GM18498 (cell line): Measurements from ENCODE around the gene MT1E.
"Not testable (repeated sequence)": the region's sequence is repeated elsewhere in the genome, so short reads cannot be mapped to it uniquely, and the experiment has no call there.

Experiments used
- ATAC-seq: cut with Tn5 transposase; IDR thresholded peaks from one replicate; pipeline ENCODE4 v1.9.1; 2021; ENCODE audit warnings: mild to moderate bottlenecking, moderate library complexity; ENCODE audit not compliant: unreplicated experiment

MT1E gene

DNA sequence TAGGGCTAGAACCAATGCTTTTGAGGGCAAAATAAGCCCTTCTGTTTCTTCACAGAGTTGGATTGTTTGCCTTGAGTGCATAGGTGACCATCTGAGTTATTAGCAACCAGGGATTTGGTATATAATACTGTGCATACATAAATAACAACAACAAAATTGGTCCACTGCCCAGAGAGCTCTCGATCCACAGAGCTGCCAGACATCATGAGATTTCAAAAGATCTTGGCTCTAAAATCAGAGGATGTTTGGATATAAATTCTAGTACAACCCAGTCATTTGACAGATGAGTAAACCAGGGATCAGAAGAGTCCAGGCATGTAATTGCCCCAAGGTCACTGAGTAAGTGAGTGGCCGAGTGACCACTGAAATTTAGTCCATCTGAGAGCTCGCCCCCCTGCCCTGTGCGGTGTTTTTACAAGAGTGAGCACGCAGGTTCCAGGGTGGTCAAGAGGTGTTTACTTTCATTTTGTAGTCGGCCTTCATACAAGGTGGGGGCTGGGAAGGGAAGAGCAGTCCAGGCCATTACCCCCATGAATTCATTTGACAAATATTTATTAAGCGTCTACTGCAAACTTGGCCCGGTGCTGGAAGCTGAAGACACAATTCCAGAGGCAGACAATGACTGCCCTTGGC, 19.0 kb upstream of the MT1E start:
- ATAC-seq, result no peak

- no peak for ATAC-seq
These were observed 18.4 kb upstream of the MT1E start for GRCh38 chr16:56607109-56607618.

GRCh38 chr16:56607675-56608042, 17.9 kb upstream of the MT1E start:
- ATAC-seq, result no peak

DNA sequence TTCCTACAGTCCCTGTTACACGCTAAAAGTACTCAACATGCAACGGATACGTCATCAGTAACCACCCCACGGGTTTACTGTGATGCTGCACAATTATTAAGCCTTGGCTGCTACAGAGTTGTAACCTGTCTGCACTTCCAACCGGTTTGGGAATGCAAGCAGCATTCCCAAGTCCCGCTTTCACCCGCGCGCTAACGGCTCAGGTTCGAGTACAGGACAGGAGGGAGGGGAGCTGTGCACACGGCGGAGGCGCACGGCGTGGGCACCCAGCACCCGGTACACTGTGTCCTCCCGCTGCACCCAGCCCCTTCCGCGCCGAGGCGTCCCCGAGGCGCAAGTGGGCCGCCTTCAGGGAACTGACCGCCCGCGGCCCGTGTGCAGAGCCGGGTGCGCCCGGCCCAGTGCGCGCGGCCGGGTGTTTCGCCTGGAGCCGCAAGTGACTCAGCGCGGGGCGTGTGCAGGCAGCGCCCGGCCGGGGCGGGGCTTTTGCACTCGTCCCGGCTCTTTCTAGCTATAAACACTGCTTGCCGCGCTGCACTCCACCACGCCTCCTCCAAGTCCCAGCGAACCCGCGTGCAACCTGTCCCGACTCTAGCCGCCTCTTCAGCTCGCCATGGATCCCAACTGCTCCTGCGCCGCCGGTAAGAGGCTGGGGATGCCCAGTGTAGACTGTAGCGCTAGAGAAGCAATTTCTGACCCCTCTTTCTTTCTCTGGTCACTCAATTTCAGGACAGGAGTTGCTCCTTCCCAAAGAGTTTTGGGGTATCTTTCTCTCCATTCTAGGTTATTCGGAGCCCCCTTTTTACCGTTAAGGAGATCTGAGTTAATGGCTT, 17.3 kb upstream of the MT1E start, which contains the start of gene MT2A:
Gene MT2A, plus strand, starts transcription at position 542 of the 833 bp plus-strand sequence. Its CDS starts 72 bp downstream, at position 614.
- ATAC-seq, result peak; percentile 89

GRCh38 chr16:56608876-56609462, 16.6 kb upstream of the MT1E start:
- ATAC-seq, result no peak

DNA sequence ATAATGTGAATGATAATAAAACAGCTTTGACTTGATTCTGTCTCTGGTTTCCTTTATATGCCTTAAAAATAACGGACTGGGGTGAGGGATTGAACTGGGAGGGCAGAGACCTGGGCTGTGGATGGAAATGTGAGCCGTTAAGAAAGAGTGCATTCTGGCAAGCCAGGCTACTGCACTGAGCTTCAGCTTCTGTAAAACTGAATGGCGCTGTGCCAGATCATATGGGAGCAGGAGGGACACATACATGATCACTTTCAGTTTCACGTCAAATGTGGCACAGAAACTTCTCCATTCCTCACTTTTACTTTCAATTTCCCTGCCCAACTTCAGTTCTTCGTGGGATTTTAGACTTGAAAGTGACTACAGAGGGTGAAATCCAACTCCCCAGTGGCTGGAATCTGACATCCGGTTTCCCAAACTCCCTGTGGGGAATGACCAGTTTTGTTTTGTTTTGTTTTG, 16.1 kb upstream of the MT1E start:
- peak; percentile 45 for ATAC-seq

DNA sequence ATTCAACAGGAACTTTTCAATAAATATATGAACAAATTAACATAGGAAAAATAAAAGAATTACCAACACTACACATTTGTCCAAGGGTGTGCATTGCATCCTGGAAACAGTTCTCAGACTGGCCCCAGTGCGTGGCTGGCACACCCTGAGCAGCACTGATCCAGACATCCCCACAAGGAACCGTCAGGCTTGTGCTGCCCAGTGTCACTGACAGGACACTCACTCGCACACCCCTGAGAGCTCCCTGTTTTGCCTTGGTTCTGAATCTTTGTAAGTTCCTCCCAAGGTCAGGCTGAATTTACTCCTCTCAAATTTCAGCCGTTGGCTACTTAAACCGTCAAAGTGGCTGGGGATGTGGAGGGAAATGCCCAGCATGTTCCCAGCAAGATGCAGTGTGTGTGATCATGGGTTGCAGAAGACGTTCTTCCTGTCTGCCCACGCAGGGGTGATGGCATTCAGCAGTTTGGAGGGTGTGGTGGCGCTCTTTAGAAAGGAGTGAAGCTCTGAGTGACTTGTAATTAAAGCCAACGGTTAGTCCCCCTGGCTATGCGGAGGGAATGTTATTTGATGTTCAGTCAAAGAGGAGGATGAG, 15.5 kb upstream of the MT1E start:
- no peak for ATAC-seq

- no peak for ATAC-seq
These were observed 14.9 kb upstream of the MT1E start for GRCh38 chr16:56610609-56611111.

- no peak for ATAC-seq
These were observed 14.2 kb upstream of the MT1E start for GRCh38 chr16:56611281-56611833.

DNA sequence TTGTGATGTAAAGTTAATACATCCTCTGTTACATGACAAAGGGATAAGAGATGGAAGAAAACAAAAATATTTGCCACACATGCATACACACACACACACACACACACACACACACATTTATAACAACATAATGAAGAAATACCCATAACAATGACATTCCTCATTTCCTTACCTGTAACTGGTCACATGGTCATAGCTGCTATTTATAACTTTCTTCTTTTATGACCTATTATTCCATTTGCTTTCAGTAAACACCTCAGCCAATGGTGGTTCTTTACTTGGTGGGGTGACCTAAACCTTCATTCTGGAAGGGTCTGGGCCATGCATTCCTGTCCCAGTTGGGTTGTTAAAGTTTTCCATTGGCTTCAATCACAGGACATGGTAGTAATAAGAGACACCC, 11.9 kb upstream of the MT1E start:
- ATAC-seq, result no peak

DNA sequence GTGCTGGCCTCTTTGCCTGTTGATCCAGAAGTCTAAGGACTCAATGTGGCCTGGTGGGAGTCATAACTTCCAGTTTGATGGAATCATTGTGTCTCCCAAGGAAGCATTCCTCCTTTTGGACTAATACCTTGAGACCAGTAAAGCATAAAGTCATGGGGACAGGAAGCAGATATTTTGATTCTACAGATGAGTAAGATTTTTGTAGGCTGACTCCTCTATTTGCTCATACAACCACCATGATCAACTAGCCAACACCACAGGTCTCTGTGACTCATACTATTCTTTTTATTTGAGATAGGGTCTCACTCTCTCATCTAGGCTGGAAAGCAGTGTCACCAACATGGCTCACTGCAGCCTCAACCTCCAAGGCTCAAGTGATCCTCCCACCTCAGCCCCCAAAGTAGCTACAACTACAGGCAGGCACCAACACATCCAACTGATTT, 11.0 kb upstream of the MT1E start:
- no peak for ATAC-seq

DNA sequence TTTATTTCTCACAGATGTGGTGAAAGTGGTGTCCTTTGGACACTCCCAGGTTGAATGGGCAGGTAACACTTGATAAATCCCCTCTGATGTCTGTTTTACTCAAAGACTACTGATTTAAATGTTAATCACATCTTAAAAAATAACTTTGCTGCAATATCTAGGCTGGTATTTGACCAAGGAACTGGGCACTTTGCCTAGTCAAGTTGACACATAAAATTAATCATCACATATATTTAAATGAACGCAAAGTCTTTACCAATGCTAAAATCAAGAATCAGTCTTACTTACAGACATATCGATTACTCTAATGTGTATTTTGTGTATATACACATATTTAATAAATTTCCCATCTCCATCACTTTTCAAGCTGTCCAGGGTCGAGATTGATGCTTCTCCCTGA, 10.2 kb upstream of the MT1E start:
- ATAC-seq, result no peak

DNA sequence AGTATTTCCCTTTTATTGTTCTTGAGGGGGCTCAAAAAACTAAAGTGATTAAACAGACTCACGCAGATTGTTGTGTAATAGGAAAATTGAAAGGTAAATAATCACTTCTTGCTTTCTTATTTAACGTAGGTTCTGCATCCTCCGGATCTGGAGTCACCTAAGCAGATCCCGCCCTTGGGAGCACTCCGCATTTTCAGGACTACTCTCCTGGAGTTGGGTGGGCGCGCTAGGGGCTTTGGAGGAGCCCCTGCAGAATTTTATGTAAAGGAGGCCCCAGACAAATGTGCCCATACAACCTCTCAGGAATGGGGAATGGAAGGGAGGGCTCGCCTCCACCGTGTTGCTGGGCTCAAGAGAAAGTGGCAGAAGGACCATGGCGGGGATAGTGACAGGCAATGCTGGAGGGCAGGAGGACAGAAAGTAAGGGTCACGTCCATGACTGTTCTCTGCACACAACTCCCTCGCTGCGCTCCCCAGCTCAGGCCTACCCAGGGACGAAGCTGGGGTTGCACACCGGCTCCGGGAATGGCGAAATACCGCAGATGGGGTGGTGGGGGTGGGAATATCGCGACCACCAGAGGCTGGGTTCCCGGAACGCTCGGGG, 8.9 kb upstream of the MT1E start:
- ATAC-seq, result no peak

DNA sequence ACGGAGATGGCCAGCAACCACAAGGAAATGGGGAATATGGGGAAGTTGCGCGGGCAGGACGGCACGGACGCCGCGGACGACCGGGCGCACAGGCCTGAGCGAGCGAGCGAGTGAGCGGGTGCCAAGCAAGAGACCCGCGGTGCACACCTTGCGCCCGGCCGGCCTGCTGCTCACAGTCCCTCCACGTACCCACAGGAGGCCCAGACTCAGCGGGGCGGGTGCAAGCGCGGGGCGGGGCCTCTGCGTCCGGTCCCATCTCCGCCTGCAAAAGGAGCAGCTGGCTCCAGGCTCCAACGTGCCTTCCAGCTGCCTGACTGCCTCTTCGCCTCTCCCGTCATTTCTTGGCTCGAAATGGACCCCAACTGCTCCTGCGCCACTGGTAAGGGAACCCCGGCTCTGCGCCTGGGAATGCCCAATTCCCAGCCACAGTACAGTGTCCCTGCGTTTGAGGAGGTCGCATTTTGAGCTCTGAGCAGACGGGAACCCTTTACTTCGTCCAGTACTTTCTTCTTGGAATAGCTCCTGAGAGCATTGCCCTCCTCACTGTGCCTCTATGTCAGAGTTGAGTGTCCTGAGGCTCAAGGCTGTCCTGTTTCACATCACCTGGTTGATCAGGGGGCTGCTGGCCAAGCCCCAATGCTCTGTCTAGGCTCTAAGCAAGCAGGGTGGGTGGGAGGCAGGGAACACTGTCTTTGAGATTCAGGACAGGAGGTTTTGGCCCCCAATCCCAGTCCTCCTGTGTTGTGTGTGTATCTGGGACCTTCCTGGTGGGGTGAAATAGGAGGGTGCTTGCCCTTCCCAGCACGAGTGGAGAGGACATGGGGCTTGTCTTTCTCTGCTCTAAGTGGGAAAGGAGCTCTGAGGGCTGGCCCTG, 8.1 kb upstream of the MT1E start:
- no peak for ATAC-seq

DNA sequence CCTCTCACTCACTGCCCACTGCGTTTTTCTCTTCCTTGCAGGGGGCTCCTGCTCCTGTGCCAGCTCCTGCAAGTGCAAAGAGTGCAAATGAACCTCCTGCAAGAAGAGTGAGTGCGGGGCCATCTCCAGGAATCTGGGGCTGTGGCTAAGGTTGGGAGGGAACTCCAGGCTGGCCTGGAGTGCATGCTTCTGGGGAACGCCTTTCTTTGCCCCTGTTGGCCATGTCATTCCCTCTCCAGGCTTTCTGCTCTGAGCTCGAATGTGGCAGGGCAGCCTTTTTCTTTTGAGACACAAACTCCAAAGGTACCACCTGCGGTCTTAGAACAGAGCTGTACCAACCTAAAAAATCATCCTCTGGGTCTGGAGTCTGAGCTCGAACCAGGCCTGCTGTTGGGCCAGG, 7.4 kb upstream of the MT1E start:
- no peak for ATAC-seq

DNA sequence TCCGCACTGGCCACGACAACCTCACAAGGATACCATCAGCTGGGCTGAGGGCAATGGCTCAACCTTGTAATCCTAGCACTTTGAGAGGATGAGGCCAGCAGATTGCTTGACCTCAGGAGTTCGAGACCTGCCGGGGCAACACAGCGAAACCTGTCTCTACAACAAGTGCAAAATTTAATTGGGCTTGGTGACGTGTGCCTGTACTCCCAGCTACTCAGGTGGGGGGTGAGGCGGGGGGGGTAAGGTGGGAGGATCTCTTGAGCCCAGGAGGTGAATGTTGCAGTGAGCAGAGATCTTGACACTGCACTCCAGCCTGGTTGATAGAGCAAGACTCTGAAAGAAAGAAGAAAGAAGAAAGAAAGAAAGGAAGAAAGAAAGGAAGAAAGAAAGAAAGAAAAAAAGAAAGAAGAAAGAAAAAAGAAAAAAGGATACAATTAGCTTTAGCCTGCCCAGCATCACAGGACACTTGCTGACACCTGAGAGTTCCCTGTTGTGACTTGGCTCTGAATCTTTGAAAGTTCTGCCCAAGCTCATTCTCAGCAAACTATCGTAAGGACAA, 5.2 kb upstream of the MT1E start:
- no peak for ATAC-seq

DNA sequence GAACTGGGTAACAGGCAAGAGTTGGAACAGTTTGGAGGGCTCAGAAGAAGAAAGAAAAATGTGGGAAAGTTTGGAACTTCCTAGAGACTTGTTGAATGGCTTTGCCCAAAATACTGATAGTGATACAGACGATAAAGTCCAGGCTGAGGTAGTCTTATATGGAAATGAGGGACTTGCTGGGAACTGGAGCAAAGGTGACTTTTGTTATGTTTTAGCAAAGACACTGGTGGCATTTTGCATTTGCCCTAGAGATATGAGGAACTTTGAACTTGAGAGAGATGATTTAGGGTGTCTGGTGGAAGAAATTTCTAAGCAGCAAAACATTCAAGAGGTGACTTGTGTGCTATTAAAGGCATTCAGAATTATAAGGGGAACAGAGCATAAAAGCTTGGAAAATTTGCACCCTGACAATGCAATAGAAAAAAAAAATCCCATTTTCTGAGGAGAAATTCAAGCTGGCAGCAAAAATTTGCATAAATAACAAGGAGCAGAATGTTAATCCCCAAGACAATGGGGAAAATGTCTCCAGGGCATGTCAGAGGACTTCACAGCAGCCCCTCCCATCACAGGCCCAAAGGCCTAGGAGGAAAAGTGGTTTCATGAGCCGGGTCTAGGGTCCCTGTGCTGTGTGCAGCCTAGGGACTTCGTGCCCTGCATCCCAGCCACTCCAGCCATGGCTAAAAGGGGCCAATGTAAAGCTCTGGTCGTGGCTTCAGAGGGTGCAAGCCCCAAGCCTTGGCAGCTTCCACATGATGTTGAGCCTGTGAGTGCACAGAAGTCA, 3.7 kb upstream of the MT1E start:
- not testable (repeated sequence) for ATAC-seq

- ATAC-seq, result not testable (repeated sequence)
These were observed 2.4 kb upstream of the MT1E start for GRCh38 chr16:56623184-56623583.
